Fibroblast of lung (primary cell): ENCODE results near the gene KCNIP3. TPM values are rescaled to one million over a fixed set of nuclear protein-coding genes. Genes with fewer than 3 reads are reported as not detected.

Source experiments
- DNase-seq, 2 donors: peaks; one replicate each; pipeline versions ENCODE4 v3.0.0 to v3.0.0-alpha.2; 2010; ENCODE audit warnings: low read depth in 2 of 2
- H2AFZ ChIP-seq: 2 replicates; pipeline ENCODE4 v1.5.1; 2012; ENCODE audit warnings: low read length, control low read depth, inconsistent platforms
- H3K27ac ChIP-seq: 2 replicates; pipeline ENCODE4 v1.5.1; 2011; ENCODE audit warnings: low read length, control low read depth; ENCODE audit not compliant: insufficient read depth
- H3K27me3 ChIP-seq: 2 replicates; pipeline ENCODE4 v1.5.1; 2011; ENCODE audit warnings: mild to moderate bottlenecking, low read length; ENCODE audit not compliant: control insufficient read depth, insufficient read depth
- H3K36me3 ChIP-seq: 2 replicates; pipeline ENCODE4 v1.5.1; 2011; ENCODE audit warnings: low read length; ENCODE audit not compliant: control insufficient read depth, insufficient read depth
- H3K4me1 ChIP-seq: 2 replicates; pipeline ENCODE4 v1.5.1; 2011; ENCODE audit warnings: low read length; ENCODE audit not compliant: control insufficient read depth, insufficient read depth; ENCODE audit errors: extremely low read depth
- H3K4me2 ChIP-seq: 2 replicates; pipeline ENCODE4 v1.5.1; 2011; ENCODE audit warnings: low read length, control low read depth; ENCODE audit not compliant: insufficient read depth; ENCODE audit errors: extremely low read depth
- H3K4me3 ChIP-seq, 4 experiments: fragments of 200-600 bp in 1 of 4; sonication (generic) in 1 of 4; replicated peaks in 1 of 4; 2 replicates each; pipeline ENCODE4 v1.5.1; 2011 to 2016; ENCODE audit warnings: low read length in 4 of 4, low read depth in 3 of 4, mild to moderate bottlenecking in 3 of 4, control low read depth in 2 of 4, inconsistent platforms in 1 of 4, mixed read lengths in 1 of 4; ENCODE audit not compliant: insufficient read depth in 1 of 4; ENCODE audit errors: control extremely low read depth in 1 of 4
- H3K79me2 ChIP-seq: 2 replicates; pipeline ENCODE4 v1.5.1; 2012; ENCODE audit warnings: mild to moderate bottlenecking, low read length, inconsistent platforms; ENCODE audit not compliant: control insufficient read depth, insufficient read depth
- H3K9ac ChIP-seq: 2 replicates; pipeline ENCODE4 v1.5.1; 2011; ENCODE audit warnings: mild to moderate bottlenecking, low read length, control low read depth; ENCODE audit not compliant: insufficient read depth
- H3K9me3 ChIP-seq: 2 replicates; pipeline ENCODE4 v1.5.1; 2012; ENCODE audit warnings: low read depth, low read length; ENCODE audit not compliant: control insufficient read depth, insufficient read depth
- H4K20me1 ChIP-seq: 2 replicates; pipeline ENCODE4 v1.5.1; 2011; ENCODE audit warnings: low read length; ENCODE audit not compliant: control insufficient read depth, insufficient read depth; ENCODE audit errors: extremely low read depth
- CTCF ChIP-seq, 2 donors: IDR thresholded peaks in 1 of 2; conservative IDR thresholded peaks in 1 of 2; 1 replicate in 1 of 2; 2 replicates in 1 of 2; pipeline ENCODE4 v1.5.1; 2011 to 2012; ENCODE audit warnings: low read length in 2 of 2, control low read depth in 1 of 2, inconsistent platforms in 1 of 2, low read depth in 1 of 2, mild to moderate bottlenecking in 1 of 2
- EZH2 ChIP-seq: IDR thresholded peaks from 2 replicates; pipeline ENCODE4 v1.5.1; 2012; ENCODE audit warnings: low read length, control low read depth, mild to moderate bottlenecking; ENCODE audit errors: missing control alignments
- polyA plus RNA-seq, 2 donors: library from polyadenylated mRNA; depleted of rRNA in 1 of 2; stranded (reverse) in 1 of 2; unstranded in 1 of 2; fragments of >200 nt; gene quantifications; 2 replicates each; pipeline ENCODE4 v1.2.1, GENCODE V29; 2011 to 2012; ENCODE audit warnings: missing spikeins in 1 of 2
- total RNA-seq: library from RNA; depleted of rRNA; stranded (reverse); fragments of >200 nt; gene quantifications from 2 replicates; pipeline ENCODE4 v1.2.1, GENCODE V29; 2014

Gene KCNIP3
- total and polyA plus RNA-seq, 2 donors (not counting 1 experiment from before 2014, with no cell fraction given): 0.32 to 1.7 TPM

GRCh38 chr2:95281786-95282185, 15.4 kb upstream of the KCNIP3 start:
- no peaks in the 10 kb centered on the region for H3K36me3 ChIP-seq
- H3K27me3 ChIP-seq: no peaks in the 10 kb centered on the region
- no peak overlapping the region for H3K27ac ChIP-seq
- no peaks in the 10 kb centered on the region for H3K4me1 ChIP-seq
- no peak overlapping the region for H3K4me2 ChIP-seq
- TF ChIP-seq CTCF (conservative IDR thresholded peaks at IDR 0.05 in 1 of 2, IDR thresholded peaks at IDR 0.05 in 1 of 2; ENCODE audit: low read depth in 1 of 2, low read length in 2 of 2) (no peak), EZH2 (no peak)
- no peaks in the 10 kb centered on the region for H4K20me1 ChIP-seq
- H3K4me3 ChIP-seq: no peak overlapping the region
- no peak overlapping the region for H2AFZ ChIP-seq
- no peak for DNase-seq
- no peak overlapping the region for H3K9ac ChIP-seq
- H3K9me3 ChIP-seq: no peaks in the 10 kb centered on the region
- H3K79me2 ChIP-seq: no peaks in the 10 kb centered on the region

- H3K4me3 ChIP-seq: no peak overlapping the region
- no peak overlapping the region for H2AFZ ChIP-seq
- H4K20me1 ChIP-seq: no peaks in the 10 kb centered on the region
Observed at GRCh38 chr2:95282458-95282857, 14.7 kb upstream of the KCNIP3 start.

GRCh38 chr2:95283562-95283961, 13.6 kb upstream of the KCNIP3 start:
- Histone ChIP-seq H3K27ac (no peak overlapping the region), H3K4me1 (no peaks in the 10 kb centered on the region), H3K4me2 (no peak overlapping the region), H4K20me1 (no peaks in the 10 kb centered on the region), H3K9ac (no peak overlapping the region), H3K79me2 (no peaks in the 10 kb centered on the region), H3K4me3 (no peak overlapping the region), H2AFZ (no peak overlapping the region), H3K27me3 (no peaks in the 10 kb centered on the region), H3K36me3 (no peaks in the 10 kb centered on the region), H3K9me3 (no peaks in the 10 kb centered on the region)
- TF ChIP-seq CTCF (conservative IDR thresholded peaks at IDR 0.05 in 1 of 2, IDR thresholded peaks at IDR 0.05 in 1 of 2; ENCODE audit: low read depth in 1 of 2, low read length in 2 of 2): no peak
- no peak for TF ChIP-seq EZH2
- no peak for DNase-seq

More at GRCh38 chr2:95282458-95282857, 14.7 kb upstream of the KCNIP3 start:
- no peaks in the 10 kb centered on the region for H3K4me1 ChIP-seq
- no peak for DNase-seq
- no peaks in the 10 kb centered on the region for H3K79me2 ChIP-seq
- TF ChIP-seq CTCF (conservative IDR thresholded peaks at IDR 0.05 in 1 of 2, IDR thresholded peaks at IDR 0.05 in 1 of 2; ENCODE audit: low read depth in 1 of 2, low read length in 2 of 2): no peak
- TF ChIP-seq EZH2: no peak
- H3K9ac ChIP-seq: no peak overlapping the region
- no peak overlapping the region for H3K4me2 ChIP-seq
- H3K27ac ChIP-seq: no peak overlapping the region
- H3K9me3 ChIP-seq: no peaks in the 10 kb centered on the region
- no peaks in the 10 kb centered on the region for H3K27me3 ChIP-seq
- H3K36me3 ChIP-seq: no peaks in the 10 kb centered on the region
